GM18517 (cell line): ENCODE measurements around the gene CBX4.
A peak's percentile ranks its signal among the peaks of the same experiment; 100 is the strongest.

Experiments
- ATAC-seq: cut with Tn5 transposase; IDR thresholded peaks from one replicate; pipeline ENCODE4 v1.9.1; 2021; ENCODE audit warnings: mild to moderate bottlenecking, moderate library complexity; ENCODE audit not compliant: unreplicated experiment

CBX4 gene

DNA sequence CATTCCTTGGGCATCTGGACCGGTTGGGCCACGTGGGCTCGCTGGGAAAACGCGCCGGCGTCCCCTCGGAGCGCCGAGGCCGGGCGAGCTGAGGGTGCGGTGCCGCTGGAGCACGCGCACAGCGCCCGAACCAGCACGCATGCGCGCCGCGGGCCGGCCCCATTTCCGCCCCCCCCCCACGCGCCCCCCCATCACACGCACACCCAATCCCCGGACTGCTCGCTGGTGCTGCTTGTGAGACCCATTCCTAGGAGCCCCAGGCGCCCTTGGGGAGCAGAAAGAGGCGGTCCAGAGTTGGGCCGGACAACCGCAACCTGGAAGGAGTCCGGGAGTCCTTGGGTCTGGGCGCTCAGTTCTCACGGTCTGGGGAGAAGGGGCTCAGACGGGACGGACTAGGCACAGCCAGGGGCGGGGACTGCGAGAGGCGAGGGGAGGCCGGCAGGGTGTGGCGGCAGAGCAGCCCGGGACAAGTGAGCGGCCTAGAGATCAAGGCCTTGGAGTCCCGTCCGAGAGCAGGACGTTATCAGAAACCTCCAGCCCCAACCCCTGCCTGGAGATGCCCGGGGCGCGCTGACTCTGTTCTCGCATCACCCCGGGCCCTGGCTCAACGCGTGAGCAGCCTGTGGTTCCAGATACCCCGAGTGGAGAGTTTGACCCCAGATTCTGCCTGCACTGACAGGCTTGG lies 36.4 kb downstream of the CBX4 start:
- no peak for ATAC-seq

DNA sequence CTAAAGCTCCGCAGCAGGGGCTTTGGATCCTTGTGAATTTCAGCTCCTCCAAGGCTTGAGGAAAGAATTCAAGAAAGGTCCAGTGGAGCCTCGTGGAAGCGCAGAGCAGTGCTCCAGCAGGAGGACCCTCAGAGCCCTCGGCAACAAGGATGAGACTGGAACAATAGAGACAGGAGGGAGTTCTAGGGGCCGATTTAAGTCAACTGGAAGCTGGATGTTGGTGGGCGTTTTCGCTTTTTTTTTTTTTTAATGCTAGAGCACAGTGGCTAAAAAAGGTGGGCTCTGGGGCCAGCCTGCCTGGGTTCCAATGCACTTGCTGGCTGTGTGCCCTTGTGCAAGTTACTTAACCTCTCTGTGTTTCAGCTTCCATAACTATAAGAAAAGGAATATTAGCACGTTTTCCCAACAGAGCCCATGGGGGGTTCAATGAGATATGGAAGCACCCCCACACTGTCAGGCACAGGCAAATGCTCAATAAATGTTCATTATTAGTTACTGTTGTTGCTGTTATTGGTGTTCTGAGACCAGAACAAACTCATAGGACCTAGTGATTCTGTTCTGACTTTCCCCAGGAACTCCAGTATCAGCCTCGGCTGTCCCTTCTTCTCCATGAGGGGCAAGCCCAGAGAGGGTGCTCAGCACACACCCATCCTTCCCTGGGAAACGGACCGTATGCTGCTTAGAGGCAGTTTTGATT lies 37.1 kb downstream of the CBX4 start:
- no peak for ATAC-seq

DNA sequence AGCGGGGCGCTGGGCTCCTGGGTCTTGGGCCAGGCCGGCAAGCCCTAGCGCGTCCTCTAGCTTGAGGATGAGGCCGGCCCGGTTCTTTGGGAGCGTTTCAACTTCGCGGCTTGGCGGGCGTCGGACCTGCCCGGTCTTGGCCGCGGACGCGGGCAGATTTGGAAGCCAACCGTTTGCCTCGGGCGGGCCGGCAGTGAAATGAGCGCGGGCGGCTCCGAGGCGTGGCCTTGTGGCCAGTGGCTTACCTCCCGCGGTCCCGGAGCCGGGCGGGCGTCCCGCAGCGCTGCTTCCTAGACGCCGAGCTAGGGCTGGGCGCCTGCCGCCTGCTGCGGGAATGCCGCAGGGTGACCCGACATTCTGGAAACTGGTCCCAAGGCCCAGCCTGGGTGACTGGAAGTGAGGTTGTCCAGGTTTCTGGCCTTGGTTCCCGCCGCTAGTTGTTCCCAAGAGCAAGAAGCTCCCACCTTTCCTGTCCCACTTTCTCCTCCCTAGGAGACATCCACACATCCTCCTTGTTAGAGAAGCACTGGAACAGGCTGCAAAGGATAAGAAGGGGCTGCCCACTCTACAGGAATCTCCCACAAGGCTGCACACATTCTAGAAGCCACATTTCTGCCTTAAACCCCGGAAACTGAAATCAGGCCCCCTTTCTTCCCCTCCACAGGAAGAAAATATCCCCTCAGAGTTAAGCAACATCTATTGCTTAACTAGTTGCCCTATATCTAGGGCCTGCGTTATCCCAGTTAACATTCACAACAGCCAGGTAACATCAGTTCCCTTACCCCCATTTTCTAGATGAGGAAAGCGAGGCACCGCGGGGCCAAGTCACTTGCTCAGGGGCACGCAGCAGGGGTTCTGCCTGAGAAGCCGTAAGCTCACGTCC lies 37.8 kb downstream of the CBX4 start:
- no peak for ATAC-seq

DNA sequence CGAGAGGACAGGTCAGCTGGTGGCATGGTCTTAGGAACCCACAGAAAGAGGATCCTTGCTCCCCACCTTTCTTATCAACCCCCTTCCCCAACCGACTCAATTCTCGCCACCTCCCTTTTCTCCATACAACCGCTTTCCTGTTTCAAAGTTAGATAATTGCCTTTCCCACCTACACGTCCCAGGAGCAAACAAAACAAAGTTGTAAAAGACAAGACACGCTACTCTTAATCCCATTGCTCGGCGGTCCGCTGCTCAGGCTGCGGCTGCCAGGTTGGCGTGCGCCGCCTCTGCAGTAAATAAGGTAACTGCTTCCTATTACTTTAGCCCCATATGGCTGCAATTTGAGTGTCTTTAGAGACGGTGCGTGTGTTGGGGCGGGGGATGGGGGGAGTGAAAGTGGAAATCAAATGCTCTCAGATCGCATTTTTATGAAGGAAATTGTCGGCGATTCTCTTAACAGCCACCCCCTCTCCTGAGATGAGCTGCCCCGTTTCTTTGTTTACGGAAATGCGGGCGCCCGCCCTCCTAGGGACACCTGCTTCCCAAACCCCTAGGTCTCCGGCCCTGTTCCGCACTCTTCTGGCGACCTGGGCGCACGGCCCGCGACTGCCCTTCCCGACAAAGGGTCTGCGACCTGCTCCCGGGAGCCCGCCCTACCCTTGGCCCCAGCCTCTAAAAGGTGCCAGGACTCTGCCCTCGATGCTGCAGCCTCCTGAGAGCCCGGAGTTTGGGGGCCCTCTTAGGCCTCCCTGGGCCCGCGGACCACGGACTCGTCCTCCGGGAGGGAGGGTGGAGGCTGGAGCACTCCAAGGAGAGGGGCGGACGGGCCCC lies 38.7 kb downstream of the CBX4 start:
- ATAC-seq = no peak

DNA sequence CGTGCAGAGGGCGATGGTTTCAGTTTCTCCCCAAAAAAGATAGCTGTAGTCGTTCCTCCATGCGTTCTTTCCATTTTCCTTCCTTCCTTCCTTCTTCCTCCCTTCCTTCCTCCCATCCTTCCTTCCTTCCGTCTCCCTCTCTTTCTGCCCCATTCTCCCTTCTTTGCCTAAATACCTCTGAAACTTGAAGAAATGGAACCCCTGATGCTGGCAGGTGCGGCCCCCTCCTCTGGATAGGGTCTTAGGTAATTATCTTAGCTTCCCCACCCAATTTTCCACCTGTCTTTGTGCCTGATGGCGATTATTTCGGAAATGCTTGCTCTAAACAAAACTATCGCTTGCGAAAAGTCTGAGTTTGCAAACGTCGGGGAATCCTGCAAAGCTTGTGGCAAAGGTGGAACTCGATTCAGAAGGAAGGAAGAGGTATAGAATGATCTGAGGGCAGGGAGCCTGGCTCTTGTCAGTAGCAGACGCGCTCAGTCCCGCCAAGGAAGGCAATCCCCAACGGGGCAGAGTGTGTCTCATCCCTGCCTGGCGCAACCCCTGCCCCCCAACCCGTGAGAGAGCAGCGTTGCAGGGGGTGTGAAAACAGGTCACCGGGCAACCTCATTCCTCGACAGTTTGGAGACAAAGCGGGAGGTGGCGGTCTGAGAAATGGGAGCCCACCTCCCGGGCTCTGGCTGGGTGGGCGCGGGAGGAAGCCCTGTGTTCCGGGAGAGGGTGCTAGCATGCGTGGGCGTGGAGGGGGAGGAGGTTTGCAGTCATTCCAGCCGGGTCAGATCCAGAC lies 39.5 kb downstream of the CBX4 start:
- no peak for ATAC-seq

DNA sequence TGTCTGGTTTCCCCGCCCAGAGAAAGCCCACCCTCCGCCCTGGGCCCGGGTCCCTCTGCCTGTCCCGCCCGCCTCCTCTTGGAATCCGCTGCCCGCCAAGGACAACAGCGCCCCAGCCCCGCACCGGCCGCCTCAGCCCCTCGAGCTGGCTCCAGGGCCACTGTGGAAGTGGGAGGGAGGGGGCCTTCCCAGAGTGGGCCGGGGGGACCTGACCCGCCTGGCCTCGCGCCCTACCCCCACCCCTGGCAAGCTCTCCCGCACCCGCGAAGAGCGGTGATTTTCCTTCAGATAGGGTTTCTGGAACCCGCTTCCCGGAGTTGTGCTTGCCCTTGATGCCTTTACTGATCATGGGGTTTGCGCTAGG lies 40.1 kb downstream of the CBX4 start:
- no peak for ATAC-seq

DNA sequence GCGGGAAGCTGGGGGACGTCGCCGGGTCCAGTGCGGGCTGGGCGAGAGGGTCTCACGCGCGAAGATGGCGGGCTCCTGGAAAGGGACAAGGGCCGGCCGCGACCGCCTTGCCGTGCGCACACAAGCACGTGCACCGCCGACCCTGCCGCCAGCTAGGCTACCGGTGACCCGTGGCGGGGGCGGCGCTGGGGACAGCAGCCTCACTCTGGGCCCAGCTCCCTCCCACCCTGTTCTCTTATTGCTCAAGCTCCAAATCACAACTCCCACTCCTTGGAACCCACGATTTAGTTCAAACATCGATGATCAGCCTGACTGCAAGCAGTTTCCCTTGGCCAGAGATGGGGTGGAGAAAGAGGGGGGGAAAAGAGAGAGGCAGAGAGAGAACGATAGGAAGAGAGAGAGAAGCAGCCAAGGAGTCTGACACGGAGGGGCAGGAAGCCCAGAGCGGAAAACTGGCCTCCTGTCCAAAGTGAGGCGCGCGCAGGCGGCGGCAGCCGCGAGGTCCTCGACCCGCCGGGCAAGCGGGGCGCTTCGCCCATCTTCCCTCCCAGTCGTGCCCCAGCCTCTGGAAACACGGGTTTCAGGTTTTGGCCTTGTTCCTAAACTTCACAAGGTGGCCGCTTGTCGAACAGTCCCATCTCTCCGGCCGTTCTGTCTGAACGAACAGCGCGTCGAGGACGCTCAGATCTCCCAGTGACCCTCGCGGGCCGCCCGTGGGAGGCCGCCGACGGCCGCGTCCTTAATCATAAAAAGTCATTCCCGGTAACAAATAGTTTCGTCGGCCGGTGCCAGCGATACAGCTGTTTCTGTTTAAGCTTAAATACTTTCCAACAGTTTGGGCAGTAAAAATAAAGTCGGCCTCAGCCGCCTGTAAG lies 40.7 kb downstream of the CBX4 start:
- ATAC-seq = no peak

DNA sequence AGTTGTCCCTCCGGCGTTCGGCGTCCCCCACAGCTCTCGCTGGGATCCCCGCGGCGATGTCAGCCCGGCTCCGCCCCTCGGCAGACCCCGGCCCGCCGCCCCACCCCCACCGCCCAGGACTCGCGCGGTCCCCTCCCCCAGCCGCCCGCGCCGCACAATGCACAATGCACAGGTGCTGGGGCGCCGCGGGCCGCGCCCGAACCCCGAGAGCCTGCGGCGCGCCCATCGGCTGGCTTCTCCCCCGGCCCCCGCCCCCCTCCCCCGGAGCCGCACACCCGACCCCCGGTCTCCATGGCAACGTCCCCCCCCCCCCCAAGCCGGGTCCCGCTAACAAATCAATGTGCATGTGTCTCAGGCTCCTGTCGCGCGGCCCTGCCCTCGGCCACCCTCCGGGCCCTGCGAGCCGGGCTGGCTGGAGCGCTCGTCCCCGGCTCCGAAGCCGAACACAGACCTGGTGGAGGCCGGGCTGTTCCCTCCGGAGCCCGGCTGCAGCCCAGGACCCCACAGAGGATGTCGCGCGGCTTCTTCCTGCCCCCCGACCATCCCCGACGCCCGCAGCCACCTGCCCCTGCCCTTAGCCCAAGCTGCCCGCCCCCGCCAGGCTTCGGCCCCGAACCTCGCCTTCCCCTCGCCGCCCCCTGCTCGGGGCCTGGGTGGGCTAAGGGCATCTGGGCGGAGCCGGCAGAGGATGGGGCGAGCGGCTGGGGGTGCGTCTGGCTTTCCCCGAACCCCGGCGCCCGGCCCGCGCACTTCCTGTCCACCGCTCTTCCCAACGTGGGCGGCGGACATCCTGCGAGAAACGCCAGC lies 41.5 kb downstream of the CBX4 start:
- ATAC-seq = peak; percentile 16

DNA sequence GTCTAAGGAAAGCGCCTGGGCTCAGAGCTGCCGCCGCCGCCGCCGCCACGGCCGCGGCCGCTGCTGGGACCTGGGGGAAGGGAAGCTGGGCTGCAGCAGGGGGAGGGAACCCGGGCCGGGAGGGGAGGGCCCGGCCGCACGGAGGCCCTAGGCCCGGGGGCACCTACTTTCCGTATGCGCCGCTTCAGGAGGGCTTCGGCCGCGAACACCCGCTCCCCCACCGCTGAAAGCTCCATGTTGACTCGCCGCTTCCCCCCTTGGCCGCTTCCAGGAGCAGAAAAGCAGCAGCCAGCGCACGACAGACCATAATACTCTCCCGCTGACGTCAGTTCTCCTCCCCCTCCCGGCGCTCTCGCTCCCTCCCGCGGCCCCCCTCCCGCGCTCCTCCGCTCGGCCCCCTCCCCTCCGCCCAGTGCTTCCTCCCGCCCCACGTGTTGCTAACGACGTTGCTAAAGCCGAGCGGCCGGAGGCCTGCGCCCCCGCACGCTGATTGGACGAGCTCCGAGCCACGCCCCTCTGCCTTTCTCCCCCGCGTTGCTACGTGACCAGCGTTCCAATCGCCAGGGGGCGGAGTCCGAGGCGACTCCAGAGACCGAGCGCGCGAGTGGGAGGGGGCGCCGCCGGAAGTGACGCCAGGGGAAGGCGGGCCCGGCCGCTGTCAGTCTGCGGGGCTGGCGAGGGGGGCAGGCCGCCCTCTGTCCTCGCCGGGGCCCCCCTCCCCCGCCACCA lies 42.3 kb downstream of the CBX4 start, which contains the start of gene CBX8:
TSS of gene CBX8 (minus strand) at position 315 of the 729 bp plus-strand sequence. CDS start at position 236, 79 bp downstream.
- ATAC-seq = peak; percentile 86

DNA sequence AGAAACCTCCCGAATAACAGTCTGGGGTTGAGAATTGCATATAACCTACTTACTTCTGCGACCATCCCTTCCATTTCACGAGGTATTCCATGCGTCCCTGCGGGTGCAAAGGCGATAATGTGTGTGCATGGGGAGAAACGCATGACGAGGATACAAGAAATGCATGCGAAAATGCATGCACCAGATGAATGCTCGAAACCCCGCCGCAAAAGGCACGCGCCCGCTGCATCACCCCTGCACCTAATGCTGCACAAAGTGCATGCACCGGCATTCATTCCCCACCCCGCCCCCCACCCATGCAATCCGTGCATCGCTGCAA lies 42.8 kb downstream of the CBX4 start:
- ATAC-seq = no peak

DNA sequence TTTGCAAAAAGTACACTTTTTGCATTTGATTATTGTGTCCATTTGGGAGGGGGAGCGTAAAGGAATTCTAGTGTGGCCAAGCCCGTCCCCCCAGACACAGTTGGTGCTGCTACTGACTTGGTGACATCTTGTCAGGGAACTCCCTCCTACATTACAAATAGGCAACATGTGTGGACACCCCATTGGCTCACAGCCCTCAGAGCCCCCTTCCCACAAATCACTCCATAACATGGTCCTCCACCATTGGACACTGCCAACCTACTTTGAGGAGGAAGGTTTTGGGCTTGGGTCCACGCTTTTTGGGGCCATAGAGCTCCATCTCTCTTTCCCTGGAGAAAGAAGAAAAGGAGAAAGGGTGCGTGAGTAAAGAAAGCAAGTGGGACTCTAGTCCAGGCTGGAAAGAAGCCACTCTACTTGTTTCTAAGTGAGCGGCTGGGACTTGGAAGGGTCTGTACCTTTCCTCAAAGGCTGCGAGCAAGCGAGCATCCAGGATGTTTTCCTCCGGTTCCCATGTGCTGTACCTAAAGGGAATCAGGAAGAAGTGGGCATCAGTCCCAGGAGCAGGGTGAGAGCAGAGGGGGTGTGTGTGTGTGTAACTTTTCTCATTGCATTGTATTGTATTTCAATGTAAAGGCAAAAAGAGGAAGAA lies 43.3 kb downstream of the CBX4 start:
- ATAC-seq = no peak

DNA sequence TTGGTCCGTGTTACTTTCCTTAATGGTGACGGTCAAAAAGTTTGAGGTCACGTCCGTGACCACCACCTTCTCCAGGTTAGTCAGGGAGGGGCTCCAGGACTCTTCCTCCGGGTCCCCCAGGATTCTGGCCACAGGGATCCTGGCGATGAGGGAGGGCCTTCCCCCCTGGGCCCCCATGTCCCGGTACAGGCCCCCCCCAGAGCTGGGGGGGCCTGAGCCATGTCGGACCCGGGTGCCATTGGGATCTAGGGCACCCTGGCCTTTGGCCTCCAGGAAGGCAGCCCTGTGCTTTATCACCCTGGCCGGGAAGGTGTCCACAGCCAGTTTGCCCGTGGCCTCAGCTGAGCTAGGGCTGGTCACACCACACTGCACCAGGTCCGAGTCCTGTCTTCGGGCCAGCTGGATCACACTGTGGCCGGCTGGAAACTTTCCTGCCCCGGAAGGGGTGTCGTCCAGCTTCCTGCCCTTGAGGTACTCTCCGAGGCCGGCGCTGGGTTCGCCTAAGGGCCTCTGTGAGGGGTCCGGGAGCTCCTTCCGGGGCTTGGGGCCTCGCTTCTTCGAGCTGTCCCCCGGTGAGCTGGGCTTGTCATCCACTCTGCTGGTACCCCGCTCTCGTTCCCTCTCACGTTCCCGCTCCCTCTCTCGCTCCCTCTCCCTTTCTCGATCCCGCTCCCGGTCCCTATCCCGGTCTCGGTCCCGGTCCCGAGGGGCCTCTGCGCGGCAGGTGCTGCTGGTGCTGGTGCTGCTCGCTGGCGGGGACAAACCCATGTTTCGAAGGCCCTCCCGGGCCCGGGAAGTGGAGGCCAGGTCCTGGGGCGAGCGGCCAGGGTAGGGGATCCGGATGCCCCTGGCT lies 44.4 kb downstream of the CBX4 start:
- ATAC-seq = no peak

DNA sequence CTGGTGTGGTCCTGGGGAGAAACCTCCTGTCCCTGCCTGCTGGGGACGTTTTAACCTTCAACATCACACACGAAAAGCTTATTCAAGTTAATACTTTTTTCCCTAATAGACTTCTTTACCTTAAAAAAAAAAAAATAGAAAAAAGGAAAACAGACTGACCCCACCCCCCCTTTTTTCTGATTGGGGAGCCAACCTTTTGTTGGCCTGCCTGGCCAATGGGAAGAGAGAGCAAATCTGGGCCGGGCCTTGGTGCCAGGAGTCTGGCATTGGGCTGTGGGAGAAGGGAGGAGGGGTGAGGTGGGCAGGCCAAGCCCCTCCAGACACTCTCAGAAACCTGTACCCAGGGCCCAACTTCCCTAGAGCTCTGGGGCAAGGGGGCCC lies 45.3 kb downstream of the CBX4 start:
- ATAC-seq = no peak

DNA sequence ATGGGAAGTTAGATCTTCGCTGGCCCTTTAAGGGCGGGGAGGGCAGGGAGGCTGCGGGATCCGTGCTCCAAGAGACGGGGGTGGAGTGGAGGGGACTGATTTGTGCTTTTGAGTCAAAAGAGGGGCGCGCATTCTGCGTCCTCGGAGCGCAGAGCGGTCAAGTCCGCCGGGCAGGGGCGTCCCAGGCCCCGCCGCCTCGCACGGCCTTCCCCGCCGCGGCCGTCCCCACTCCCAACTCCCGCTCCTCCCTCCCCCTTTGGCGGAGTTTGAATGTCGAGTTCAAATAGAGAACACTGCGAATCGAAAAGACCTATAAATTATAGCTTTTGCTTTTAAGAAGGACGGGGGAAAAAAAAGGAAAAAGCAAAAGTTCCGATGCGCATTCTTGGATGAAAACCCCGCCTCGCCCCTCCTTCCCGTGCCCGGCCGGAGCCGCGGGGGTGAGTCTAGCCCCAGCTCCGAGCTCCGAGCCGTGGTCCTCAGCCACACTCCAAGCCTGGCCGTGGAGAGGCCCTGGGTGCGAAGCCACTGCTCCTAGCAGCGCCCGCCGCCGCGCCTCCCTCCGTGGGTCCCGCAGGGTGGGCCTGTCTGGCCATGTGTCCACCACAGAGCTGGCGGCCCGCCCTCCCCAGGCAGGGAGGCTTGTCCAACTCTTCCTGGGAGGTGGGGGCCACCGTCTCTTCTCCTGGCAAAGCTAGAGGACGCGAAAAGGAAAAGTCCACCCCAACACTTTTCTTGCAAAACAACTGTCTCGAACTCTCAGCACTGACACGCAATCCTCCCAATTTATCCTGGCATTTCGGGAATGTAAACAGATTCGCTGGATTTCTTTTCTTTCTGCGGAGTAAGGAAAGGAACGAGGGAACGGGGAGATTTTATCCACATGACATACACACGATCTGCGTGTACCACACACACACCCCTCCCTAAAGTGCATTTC lies 46.0 kb downstream of the CBX4 start:
- ATAC-seq = no peak

DNA sequence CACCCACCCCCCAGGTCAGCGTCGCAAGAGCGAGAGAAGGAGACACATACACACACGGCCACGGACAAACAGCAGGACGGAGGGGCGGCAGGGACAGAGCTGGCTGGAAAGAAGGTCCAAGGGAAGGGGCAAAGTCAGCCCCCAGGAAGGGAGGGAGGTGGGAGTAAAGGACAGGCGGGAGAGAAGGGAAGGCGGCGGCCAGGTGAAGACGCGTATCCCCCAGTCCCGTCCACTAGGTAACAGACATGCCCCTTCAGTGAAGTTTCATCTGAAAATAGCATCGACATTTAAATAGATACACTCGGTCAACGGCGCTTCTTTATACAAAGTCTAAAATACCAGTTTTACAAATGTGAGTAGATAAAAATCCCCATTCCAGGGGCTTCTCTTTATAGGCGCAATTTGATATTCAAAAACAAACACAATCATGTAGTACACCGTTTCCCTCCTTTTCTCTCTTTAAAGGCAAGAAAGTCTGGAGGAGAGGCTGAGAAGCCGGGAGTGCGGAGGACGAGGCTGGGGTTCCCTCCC lies 46.8 kb downstream of the CBX4 start:
- no peak for ATAC-seq
